GM06990 (cell line): ENCODE data around the gene SLC46A3.

ENCODE experiments used
- DNase-seq: peaks from one replicate; pipeline ENCODE4 v3.0.0-alpha.2; 2011; ENCODE audit not compliant: insufficient read length; ENCODE audit errors: extremely low read depth
- H3K27me3 ChIP-seq: replicated peaks from 2 replicates; pipeline ENCODE4 v1.6.0; 2011; ENCODE audit warnings: low read length; ENCODE audit not compliant: control insufficient read depth, insufficient read depth
- H3K36me3 ChIP-seq: 2 replicates; pipeline ENCODE4 v1.5.1; 2011; ENCODE audit warnings: low read length; ENCODE audit not compliant: control insufficient read depth, insufficient read depth
- H3K4me3 ChIP-seq: replicated peaks from 2 replicates; pipeline ENCODE4 v1.5.1; 2011; ENCODE audit warnings: low read depth, mild to moderate bottlenecking, control low read depth, low read length
- TF ChIP-seq, protein P1 (sequence below): IDR thresholded peaks from 2 replicates; pipeline ENCODE4 v1.5.1; 2011; ENCODE audit warnings: low read length, control low read depth, mild to moderate bottlenecking, inconsistent platforms; ENCODE audit not compliant: insufficient read depth, poor library complexity, severe bottlenecking

The SLC46A3 gene

DNA sequence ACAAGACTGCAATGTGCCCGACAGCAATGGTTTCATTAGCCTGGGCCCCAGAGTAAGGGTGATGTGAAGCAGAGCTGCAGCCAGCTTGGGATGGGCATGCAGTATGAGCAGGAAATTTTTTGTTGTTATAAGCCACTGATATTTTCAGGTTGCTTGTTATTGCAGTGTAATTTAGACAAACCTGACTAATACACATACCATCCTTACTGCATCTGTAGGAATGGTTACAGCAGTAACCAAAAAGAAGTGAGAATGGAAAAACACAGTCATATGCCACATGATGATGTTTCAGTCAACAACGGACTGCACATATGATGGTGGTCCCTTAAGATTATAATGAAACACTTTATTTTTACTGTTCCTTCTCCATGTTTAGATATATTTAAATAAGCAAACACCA, 68.5 kb downstream of the SLC46A3 start:
- DNase-seq: no peak
- no peaks in the 10 kb centered on the region for H3K36me3 ChIP-seq
- H3K27me3 ChIP-seq: no peaks in the 10 kb centered on the region
- H3K4me3 ChIP-seq: no peak overlapping the region
- TF ChIP-seq, protein P1, sequence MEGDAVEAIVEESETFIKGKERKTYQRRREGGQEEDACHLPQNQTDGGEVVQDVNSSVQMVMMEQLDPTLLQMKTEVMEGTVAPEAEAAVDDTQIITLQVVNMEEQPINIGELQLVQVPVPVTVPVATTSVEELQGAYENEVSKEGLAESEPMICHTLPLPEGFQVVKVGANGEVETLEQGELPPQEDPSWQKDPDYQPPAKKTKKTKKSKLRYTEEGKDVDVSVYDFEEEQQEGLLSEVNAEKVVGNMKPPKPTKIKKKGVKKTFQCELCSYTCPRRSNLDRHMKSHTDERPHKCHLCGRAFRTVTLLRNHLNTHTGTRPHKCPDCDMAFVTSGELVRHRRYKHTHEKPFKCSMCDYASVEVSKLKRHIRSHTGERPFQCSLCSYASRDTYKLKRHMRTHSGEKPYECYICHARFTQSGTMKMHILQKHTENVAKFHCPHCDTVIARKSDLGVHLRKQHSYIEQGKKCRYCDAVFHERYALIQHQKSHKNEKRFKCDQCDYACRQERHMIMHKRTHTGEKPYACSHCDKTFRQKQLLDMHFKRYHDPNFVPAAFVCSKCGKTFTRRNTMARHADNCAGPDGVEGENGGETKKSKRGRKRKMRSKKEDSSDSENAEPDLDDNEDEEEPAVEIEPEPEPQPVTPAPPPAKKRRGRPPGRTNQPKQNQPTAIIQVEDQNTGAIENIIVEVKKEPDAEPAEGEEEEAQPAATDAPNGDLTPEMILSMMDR: no peak
